ENCODE results near the gene HNRNPL.
A peak's percentile ranks its signal among the peaks of the same experiment; 100 is the strongest.
"Not testable (repeated sequence)": the region's sequence is repeated elsewhere in the genome, so short reads cannot be mapped to it uniquely, and the experiment has no call there.

HNRNPL gene

GRCh38 chr19:38834590-38834989, 15.2 kb downstream of the HNRNPL start:
- no peak overlapping the region for H3K4me3 ChIP-seq (ENCODE audit: low read depth, low read length)
- POLR2A ChIA-PET, result interaction anchor here (1.0 to 1.4 kb wide), 2 partner anchors 151 to 187 kb away, joined by 3 read pairs; partner anchors contain the start of gene ACTN4
- CTCF ChIA-PET, result interaction anchor here (1.5 kb wide), 1 partner anchor 53 kb away, joined by 3 read pairs; no protein-coding TSS in a partner anchor
- TF ChIP-seq, protein P1, sequence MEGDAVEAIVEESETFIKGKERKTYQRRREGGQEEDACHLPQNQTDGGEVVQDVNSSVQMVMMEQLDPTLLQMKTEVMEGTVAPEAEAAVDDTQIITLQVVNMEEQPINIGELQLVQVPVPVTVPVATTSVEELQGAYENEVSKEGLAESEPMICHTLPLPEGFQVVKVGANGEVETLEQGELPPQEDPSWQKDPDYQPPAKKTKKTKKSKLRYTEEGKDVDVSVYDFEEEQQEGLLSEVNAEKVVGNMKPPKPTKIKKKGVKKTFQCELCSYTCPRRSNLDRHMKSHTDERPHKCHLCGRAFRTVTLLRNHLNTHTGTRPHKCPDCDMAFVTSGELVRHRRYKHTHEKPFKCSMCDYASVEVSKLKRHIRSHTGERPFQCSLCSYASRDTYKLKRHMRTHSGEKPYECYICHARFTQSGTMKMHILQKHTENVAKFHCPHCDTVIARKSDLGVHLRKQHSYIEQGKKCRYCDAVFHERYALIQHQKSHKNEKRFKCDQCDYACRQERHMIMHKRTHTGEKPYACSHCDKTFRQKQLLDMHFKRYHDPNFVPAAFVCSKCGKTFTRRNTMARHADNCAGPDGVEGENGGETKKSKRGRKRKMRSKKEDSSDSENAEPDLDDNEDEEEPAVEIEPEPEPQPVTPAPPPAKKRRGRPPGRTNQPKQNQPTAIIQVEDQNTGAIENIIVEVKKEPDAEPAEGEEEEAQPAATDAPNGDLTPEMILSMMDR (IDR thresholded peaks at IDR 0.05; ENCODE audit: insufficient read depth, low read length, missing control alignments), result no peak
- DNase-seq (ENCODE audit: low read depth, low spot score), result no peak

DNA sequence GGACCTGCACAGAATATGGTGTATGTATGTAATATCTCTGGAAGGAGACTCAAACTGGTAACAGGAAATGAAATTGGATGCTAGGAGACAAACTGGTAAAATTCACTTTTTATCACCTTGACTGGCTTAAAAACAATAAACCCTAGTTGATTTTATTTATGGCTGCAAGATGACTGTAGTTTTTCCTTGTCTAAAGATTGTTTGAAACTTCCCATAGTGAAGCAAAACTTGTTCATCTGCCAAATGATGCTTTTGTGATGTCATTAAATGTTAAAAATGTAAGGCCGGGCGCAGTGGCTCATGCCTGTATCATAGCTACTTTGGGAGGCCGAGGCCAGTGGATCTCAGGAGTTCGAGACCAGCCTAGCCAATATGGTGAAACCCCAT, 15.7 kb downstream of the HNRNPL start:
- POLR2A ChIA-PET, result interaction anchor here (1.4 kb wide), 1 partner anchor 186 kb away, joined by 3 read pairs; the partner anchor contains the start of gene ACTN4
- TF ChIP-seq, protein P1 (IDR thresholded peaks at IDR 0.05; ENCODE audit: insufficient read depth, low read length, missing control alignments), result no peak
- DNase-seq (ENCODE audit: low read depth, low spot score), result no peak
- CTCF ChIA-PET, result no interaction called here
- no peak overlapping the region for H3K4me3 ChIP-seq (ENCODE audit: low read depth, low read length)

DNA sequence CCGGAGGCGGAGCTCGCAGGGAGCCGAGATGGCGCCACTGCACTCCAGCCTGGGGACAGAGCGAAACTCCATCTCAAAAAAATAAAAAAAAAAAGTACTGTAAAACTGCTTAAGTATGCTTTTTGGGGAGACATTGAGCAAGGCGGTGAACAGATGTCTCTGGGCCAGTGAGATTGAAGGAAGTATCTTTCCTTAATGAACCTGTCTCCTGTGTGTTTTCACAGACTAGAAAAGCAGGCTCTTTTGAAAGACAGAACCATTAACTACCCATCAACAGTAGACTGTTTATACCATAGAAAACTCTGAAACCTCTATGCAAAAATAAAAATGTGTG, 16.7 kb downstream of the HNRNPL start:
- ChIA-PET CTCF (no interaction called here), POLR2A (no interaction called here)
- DNase-seq (ENCODE audit: low read depth, low spot score), result no peak
- H3K4me3 ChIP-seq (ENCODE audit: low read depth, low read length), result no peak overlapping the region
- TF ChIP-seq, protein P1 (IDR thresholded peaks at IDR 0.05; ENCODE audit: insufficient read depth, low read length, missing control alignments), result no peak

GRCh38 chr19:38831142-38831605, 18.6 kb downstream of the HNRNPL start:
- ChIA-PET POLR2A (interaction anchor here (0.9 to 1.2 kb wide), 5 partner anchors 10 to 97 kb away, joined by 3 to 5 read pairs (median 4); no protein-coding TSS in a partner anchor), CTCF (interaction anchor here (0.7 to 1.8 kb wide), 4 partner anchors 18 to 99 kb away, joined by 3 to 6 read pairs (median 4); partner anchors contain the start of genes MRPS12 and SARS2)
- peak; percentile 77 for DNase-seq (ENCODE audit: low read depth, low spot score)
- peak overlapping the region; percentile 81 for H3K4me3 ChIP-seq (ENCODE audit: low read depth, low read length)
- TF ChIP-seq, protein P1 (IDR thresholded peaks at IDR 0.05; ENCODE audit: insufficient read depth, low read length, missing control alignments), result no peak

DNA sequence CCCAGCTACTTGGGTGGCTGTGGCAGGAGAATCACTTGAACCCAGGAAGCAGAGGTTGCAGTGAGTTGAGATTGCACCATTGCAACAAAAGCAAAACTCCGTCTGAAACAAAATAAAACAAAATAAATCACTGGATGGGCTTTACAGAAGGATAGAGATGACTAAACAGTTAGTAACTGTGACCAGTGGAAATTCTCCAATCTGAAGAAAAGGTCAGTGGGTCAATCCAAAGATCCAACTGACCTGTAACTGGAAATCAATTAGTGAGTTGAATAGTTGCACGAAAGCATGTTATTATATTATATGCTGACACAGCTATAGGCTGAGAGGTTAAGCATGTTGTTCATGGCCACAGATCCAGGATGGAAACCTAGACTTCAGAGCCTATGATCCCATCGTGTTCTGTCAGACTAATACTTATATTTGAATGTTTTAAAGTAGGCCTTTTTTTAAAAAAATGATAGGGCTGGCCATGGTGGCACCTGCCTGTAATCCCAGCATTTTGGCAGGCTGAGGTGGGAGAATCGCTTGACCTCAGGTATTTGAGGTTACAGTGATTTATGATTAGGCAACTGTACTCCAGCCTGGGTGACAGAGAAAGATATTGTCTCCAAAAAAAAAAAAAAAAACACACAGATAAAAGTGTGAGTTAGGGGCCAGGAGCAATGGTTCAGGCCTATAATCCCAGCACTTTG, 19.6 kb downstream of the HNRNPL start:
- TF ChIP-seq, protein P1 (IDR thresholded peaks at IDR 0.05; ENCODE audit: insufficient read depth, low read length, missing control alignments), result no peak
- no peak overlapping the region for H3K4me3 ChIP-seq (ENCODE audit: low read depth, low read length)
- DNase-seq (ENCODE audit: low read depth, low spot score), result no peak
- POLR2A ChIA-PET, result interaction anchor here (0.7 to 1.2 kb wide), 5 partner anchors 19 to 152 kb away, joined by 3 to 4 read pairs (median 3); no protein-coding TSS in a partner anchor
- CTCF ChIA-PET, result interaction anchor here (1.8 kb wide), 1 partner anchor 61 kb away, joined by 6 read pairs; no protein-coding TSS in a partner anchor

GRCh38 chr19:38829203-38829602, 20.6 kb downstream of the HNRNPL start:
- CTCF ChIA-PET; DNase-seq (ENCODE audit: low read depth, low spot score); H3K4me3 ChIP-seq (ENCODE audit: low read depth, low read length): not testable (repeated sequence)
- POLR2A ChIA-PET, result interaction anchor here (1.1 to 1.2 kb wide), 2 partner anchors 20 to 22 kb away, joined by 3 to 4 read pairs; no protein-coding TSS in a partner anchor
